ENCODE data around the gene ATG4D.

The ATG4D gene

GRCh38 chr19:10543420-10544241, at the start of gene ATG4D:
ATG4D (plus strand) TSS chr19:10543904; CDS start chr19:10544091, 187 bp downstream.
- peak; percentile 78 for DNase-seq (ENCODE audit: low read depth)

- DNase-seq (ENCODE audit: low read depth), result no peak
Observed at GRCh38 chr19:10497371-10497770, 46.3 kb upstream of the ATG4D start.

DNA sequence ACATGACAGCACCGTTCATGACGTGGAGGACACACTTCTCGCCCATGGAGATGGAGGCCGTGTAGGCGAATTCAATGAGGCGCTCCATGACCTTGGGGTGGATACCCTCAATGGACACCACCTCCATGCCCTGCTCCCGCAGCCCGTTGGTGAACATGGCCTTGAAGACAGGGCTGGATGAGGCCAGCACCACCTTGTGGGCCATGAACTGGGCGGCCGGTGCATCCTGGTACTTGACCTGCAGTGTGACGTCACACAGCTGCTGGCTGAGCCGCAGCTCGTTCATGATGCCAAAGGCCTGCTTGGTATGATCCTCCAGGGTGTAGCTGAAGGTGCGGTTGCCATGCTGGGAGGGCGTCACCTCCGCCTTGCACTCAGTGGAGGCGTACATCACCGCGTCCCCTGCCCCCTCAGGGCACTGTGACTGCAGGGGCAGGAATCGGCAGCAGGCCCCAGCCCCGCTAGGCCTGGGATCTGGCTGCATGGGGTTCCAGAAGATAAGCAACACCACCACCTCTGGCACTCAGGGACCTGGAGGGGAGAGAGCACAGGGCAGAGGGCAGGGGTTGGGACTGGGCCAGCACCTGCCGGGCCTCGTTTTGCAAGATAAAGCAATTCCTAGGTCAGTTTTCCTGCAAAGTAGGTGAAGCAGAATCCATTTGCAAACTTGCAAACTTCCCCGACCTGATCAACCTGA, 44.0 kb upstream of the ATG4D start:
- DNase-seq (ENCODE audit: low read depth), result no peak

DNA sequence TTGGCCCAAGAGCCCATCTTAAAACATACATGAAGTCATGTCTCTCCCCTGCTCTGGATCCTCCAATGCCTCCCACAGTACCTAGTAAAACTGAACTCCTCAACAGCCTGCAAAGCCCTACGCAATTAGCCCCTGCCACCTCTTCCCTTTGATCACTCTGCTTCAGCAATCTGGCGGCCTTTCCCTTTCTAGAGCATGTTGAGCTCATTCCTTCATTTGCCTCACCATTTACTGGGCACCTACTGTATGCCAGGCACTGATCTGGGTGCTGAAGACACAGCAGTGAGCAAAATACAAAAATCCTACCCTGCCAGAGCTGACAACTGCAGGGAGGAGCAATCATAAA, 43.5 kb upstream of the ATG4D start:
- no peak for DNase-seq (ENCODE audit: low read depth)

- DNase-seq (ENCODE audit: low read depth), result peak; percentile 64
Observed at GRCh38 chr19:10501971-10502523, 41.7 kb upstream of the ATG4D start.

- peak; percentile 89 for DNase-seq (ENCODE audit: low read depth)
Observed at GRCh38 chr19:10502524-10503001, 41.1 kb upstream of the ATG4D start.

- peak; percentile 49 for DNase-seq (ENCODE audit: low read depth)
Observed at GRCh38 chr19:10503002-10503789, 40.5 kb upstream of the ATG4D start, which contains the start of gene KEAP1. KEAP1 (minus strand) TSS chr19:10503356; CDS start chr19:10500033, 3,323 bp downstream.

DNA sequence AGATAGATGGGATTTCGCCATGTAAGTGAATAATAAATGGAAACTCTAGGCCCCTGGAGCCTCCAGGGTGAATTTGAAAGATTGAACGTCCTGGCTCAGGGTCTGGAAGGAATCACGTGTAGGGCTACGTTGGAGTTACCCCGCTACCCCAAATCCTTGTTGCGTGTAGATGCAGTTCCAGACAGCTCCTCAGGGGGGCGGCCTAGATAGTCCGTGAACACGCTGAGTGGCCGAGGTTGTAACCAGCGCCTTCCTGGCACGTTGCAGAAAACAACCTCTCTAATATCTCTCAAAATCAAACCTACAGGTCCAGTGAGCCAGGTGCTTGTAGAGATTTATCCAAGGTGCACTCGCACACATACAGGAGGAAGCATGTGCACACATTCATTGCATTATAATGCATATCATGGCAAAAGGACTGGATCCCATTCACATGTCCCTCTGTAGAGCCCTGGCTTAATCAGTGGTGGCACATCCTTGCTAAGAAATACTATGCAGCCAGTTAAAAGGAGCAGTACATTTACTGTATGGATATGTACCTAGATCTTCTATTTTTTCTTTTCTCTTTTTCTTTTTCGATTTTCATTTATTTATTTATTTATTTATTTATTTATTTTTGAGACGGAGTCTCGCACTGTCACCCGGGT, 38.0 kb upstream of the ATG4D start:
- peak; percentile 75 for DNase-seq (ENCODE audit: low read depth)

DNA sequence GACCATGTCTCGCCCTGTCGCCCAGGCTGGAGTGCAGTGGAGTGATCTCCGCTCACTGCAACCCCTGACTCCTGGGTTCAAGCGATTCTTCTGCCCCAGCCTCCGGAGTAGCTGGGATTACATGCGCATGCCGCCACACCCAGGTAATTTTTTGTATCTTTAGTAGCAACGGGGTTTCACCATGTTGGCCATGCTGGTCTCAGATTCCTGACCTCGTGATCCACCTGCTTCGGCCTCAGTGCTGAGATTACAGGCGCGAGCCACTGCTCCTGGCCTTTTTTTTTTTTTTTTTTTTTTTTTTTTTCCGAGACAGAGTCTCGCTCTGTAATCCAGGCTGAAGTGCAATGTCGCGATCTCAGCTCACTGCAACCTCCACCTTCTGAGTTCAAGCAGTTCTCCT, 35.7 kb upstream of the ATG4D start:
- DNase-seq (ENCODE audit: low read depth), result no peak

DNA sequence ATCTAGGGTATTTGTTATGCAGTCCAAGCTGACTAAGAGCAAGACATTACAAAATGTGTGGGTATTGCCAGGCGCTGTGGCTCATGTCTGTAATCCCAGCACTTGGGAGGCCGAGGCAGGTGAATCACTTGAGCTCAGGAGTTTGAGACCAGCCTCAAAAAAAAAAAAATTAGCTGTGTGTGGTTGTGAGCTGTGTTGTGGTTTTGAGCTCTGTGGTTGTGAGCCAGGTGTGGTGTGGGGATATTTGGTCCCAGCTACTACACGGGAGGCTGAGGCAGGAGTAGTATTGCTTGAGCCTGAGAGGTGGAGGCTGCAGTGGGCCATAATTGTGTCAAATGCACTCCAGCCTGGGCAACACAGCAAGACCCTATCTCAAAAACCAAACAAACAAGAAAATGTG, 35.0 kb upstream of the ATG4D start:
- DNase-seq (ENCODE audit: low read depth), result peak; percentile 26

GRCh38 chr19:10510301-10510802, 33.4 kb upstream of the ATG4D start:
- DNase-seq (ENCODE audit: low read depth), result peak; percentile 39

DNA sequence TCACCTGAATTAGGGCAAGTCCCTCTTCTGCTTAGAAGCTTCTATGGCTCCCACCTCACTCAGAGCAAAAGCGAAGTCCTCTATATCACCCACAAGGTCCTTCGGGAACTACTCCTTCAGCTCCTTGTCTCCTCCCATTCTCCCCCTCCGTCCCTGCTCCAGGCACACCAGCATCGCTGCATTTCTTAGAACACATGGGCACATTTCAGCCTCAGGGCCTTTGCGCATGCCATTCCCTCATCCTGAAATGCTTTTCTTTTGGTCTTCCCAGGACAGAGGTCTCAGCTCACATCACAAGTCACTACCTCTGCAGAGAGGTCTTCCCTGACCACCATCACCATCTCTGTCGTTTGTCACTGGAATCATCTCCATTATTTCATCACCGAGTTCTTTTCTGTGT, 30.5 kb upstream of the ATG4D start:
- no peak for DNase-seq (ENCODE audit: low read depth)

- DNase-seq (ENCODE audit: low read depth), result no peak
Observed at GRCh38 chr19:10514211-10515145, 29.2 kb upstream of the ATG4D start.

GRCh38 chr19:10516064-10516385, 27.7 kb upstream of the ATG4D start:
- DNase-seq (ENCODE audit: low read depth), result no peak

GRCh38 chr19:10516671-10517286, 26.9 kb upstream of the ATG4D start:
- peak; percentile 52 for DNase-seq (ENCODE audit: low read depth)

DNA sequence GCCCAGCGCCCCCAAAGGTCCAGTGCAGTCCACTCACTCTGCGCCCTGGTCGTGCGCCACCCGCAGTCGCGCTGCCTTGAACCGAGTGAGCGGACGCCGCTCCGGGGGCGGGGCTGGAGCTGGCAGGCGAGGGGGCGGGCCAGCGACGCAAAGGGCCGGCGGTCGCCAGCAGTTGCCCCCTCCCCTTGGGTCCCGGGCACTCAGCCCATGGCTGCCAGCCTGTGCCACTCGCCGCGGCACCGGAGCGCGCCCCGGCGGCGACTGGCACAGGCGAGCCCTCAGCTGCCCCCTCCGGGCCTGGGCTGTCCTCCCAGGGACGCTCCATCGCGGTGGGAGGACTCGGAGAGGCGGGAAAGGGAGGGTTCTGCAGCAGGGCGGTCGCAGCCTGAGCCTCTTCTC, 26.3 kb upstream of the ATG4D start, which contains the start of gene S1PR5:
Gene S1PR5, minus strand, starts transcription at position 87 of the 399 bp plus-strand sequence. CDS start 2,436 bp downstream, outside the sequence.
- DNase-seq (ENCODE audit: low read depth), result peak; percentile 34

- peak; percentile 43 for DNase-seq (ENCODE audit: low read depth)
Observed at GRCh38 chr19:10517760-10518443, 25.8 kb upstream of the ATG4D start.

GRCh38 chr19:10518444-10519361, 25.0 kb upstream of the ATG4D start:
- DNase-seq (ENCODE audit: low read depth), result no peak

All from ELR (cell line).